ENCODE measurements around the gene MTOR.

GRCh38 chr1:11187931-11188330 is 74.4 kb downstream of the MTOR start:
- TF ChIP-seq TCF3 (IDR thresholded peaks at IDR 0.05; ENCODE audit: borderline replicate concordance, insufficient read depth, low read depth, low read length) (no peak), REST (IDR thresholded peaks at IDR 0.05; ENCODE audit: low read depth, low read length) (no peak), USF2 (IDR thresholded peaks at IDR 0.05; ENCODE audit: borderline replicate concordance, low read depth, low read length) (no peak), MAX (IDR thresholded peaks at IDR 0.05; ENCODE audit: low read depth, low read length) (no peak), FOXK2 (IDR thresholded peaks at IDR 0.05) (no peak), SIN3A (IDR thresholded peaks at IDR 0.05; ENCODE audit: low read depth, low read length) (no peak), RAD21 (IDR thresholded peaks at IDR 0.05; ENCODE audit: insufficient read depth, low read depth, low read length) (no peak)
- TF ChIP-seq, protein P1, sequence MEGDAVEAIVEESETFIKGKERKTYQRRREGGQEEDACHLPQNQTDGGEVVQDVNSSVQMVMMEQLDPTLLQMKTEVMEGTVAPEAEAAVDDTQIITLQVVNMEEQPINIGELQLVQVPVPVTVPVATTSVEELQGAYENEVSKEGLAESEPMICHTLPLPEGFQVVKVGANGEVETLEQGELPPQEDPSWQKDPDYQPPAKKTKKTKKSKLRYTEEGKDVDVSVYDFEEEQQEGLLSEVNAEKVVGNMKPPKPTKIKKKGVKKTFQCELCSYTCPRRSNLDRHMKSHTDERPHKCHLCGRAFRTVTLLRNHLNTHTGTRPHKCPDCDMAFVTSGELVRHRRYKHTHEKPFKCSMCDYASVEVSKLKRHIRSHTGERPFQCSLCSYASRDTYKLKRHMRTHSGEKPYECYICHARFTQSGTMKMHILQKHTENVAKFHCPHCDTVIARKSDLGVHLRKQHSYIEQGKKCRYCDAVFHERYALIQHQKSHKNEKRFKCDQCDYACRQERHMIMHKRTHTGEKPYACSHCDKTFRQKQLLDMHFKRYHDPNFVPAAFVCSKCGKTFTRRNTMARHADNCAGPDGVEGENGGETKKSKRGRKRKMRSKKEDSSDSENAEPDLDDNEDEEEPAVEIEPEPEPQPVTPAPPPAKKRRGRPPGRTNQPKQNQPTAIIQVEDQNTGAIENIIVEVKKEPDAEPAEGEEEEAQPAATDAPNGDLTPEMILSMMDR (IDR thresholded peaks at IDR 0.05 in 2 of 3, conservative IDR thresholded peaks at IDR 0.05 in 1 of 3; ENCODE audit: control insufficient read depth in 2 of 3, extremely low read depth in 1 of 3, insufficient read depth in 1 of 3, low read depth in 3 of 3, low read length in 3 of 3) = no peak
